HCT116 (cell line): Measurements from ENCODE around the gene GPC1.

Source experiments
- CEBPB ChIP-seq: IDR thresholded peaks from 2 replicates; pipeline ENCODE4 v1.6.1; 2012; ENCODE audit warnings: low read depth
- POLR2A ChIP-seq: IDR thresholded peaks from 2 replicates; pipeline ENCODE4 v1.7.0; 2011; ENCODE audit warnings: borderline replicate concordance; ENCODE audit not compliant: insufficient read depth, insufficient read length; ENCODE audit errors: extremely low read depth
- SIN3A ChIP-seq: IDR thresholded peaks from 2 replicates; pipeline ENCODE4 v1.6.1; 2012; ENCODE audit warnings: low read depth
- TCF7L2 ChIP-seq: IDR thresholded peaks from 2 replicates; pipeline ENCODE4 v1.7.0; 2011; ENCODE audit warnings: borderline replicate concordance, inconsistent platforms; ENCODE audit not compliant: insufficient read depth, insufficient read length; ENCODE audit errors: extremely low read depth
- ZBTB33 ChIP-seq: IDR thresholded peaks from 2 replicates; pipeline ENCODE4 v1.6.1; 2011; ENCODE audit warnings: mild to moderate bottlenecking, low read length, moderate library complexity; ENCODE audit not compliant: insufficient replicate concordance; ENCODE audit errors: extremely low read depth
- TF ChIP-seq, protein P1 (sequence below), 3 experiments: fragments of 200-600 bp in 1 of 3; sonication (generic) in 1 of 3; IDR thresholded peaks in 2 of 3; conservative IDR thresholded peaks in 1 of 3; 2 replicates each; pipeline ENCODE4 v1.5.1; 2012 to 2017; ENCODE audit warnings: low read depth in 2 of 3, low read length in 2 of 3, antibody characterized with exemption in 1 of 3, borderline replicate concordance in 1 of 3, control low read depth in 1 of 3, mild to moderate bottlenecking in 1 of 3, mixed read lengths in 1 of 3, mixed run types in 1 of 3, moderate library complexity in 1 of 3; ENCODE audit not compliant: insufficient read depth in 1 of 3

- TF ChIP-seq CEBPB (no peak), POLR2A (no peak), SIN3A (no peak), TCF7L2 (no peak), ZBTB33 (no peak)
- TF ChIP-seq, protein P1, sequence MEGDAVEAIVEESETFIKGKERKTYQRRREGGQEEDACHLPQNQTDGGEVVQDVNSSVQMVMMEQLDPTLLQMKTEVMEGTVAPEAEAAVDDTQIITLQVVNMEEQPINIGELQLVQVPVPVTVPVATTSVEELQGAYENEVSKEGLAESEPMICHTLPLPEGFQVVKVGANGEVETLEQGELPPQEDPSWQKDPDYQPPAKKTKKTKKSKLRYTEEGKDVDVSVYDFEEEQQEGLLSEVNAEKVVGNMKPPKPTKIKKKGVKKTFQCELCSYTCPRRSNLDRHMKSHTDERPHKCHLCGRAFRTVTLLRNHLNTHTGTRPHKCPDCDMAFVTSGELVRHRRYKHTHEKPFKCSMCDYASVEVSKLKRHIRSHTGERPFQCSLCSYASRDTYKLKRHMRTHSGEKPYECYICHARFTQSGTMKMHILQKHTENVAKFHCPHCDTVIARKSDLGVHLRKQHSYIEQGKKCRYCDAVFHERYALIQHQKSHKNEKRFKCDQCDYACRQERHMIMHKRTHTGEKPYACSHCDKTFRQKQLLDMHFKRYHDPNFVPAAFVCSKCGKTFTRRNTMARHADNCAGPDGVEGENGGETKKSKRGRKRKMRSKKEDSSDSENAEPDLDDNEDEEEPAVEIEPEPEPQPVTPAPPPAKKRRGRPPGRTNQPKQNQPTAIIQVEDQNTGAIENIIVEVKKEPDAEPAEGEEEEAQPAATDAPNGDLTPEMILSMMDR (IDR thresholded peaks at IDR 0.05 in 2 of 3, conservative IDR thresholded peaks at IDR 0.05 in 1 of 3; ENCODE audit: borderline replicate concordance in 1 of 3, insufficient read depth in 1 of 3, low read depth in 2 of 3, low read length in 2 of 3): no peak
These were observed 64.1 kb downstream of the GPC1 start for GRCh38 chr2:240499309-240500301.
